Measurements from ENCODE around the gene NRG2.

- TF ChIP-seq CTCF (IDR thresholded peaks at IDR 0.05), result no peak
- no peak for TF ChIP-seq POLR2A (IDR thresholded peaks at IDR 0.05)
These were observed 234.4 kb downstream of the NRG2 start for GRCh38 chr5:139808481-139809330.

All from body of pancreas (tissue), 4 donors.